GM19025 (cell line): ENCODE measurements around the gene MEIS3.
"Not testable (repeated sequence)": the region's sequence is repeated elsewhere in the genome, so short reads cannot be mapped to it uniquely, and the experiment has no call there.

ENCODE experiments used
- ATAC-seq: cut with Tn5 transposase; IDR thresholded peaks from one replicate; pipeline ENCODE4 v1.9.1; 2021; ENCODE audit warnings: mild to moderate bottlenecking, low read depth, moderate library complexity; ENCODE audit not compliant: unreplicated experiment

Gene MEIS3

DNA sequence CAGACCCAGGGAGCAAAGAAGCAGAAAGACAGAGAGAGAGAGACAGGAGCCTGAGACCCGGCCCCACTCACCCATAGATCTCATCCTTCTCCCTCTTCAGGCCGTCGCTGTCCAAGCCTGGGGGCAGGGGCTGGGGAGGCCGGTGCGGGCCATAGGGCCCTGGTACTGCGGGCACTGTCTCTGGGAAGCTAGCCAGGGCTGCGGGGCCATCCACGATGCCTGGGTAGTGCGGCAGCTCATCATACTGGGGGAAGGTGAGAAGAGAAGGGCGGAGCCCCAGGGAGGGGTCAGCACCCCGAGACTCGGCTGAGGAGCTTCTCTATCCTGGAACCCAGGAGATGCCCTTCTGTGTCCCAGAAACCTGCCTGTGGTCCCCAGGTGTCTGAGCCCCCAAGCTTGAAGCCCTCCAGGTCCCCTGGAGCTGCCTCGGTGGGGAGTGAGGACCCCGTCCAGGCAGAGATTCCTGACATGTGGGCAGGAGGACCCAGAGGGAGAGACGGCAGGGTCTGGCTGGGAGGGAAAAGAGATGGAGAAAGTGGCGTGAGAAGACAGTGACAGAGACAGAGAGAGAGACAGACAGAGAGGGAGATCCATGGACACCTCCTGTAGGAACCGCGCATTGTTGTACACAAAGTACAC, 2.1 kb downstream of the MEIS3 start:
- no peak for ATAC-seq

DNA sequence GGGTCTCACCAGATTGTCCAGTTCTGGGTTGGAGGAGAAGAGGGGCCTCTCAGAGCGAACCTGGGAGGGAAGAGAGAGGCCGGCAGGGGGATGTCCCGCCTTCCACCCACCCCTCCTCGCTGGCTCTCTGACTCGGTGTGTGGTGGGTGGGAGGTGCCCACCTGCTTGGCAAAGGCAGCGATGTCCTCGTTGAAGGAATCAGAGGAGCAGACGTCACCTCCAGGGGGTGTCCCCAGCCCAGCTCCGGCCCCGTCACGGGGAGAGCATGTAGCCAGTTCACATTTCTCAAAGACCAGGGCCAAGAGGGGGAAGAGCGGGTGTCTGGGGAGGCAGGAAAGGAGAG, 2.7 kb downstream of the MEIS3 start:
- ATAC-seq, result no peak

DNA sequence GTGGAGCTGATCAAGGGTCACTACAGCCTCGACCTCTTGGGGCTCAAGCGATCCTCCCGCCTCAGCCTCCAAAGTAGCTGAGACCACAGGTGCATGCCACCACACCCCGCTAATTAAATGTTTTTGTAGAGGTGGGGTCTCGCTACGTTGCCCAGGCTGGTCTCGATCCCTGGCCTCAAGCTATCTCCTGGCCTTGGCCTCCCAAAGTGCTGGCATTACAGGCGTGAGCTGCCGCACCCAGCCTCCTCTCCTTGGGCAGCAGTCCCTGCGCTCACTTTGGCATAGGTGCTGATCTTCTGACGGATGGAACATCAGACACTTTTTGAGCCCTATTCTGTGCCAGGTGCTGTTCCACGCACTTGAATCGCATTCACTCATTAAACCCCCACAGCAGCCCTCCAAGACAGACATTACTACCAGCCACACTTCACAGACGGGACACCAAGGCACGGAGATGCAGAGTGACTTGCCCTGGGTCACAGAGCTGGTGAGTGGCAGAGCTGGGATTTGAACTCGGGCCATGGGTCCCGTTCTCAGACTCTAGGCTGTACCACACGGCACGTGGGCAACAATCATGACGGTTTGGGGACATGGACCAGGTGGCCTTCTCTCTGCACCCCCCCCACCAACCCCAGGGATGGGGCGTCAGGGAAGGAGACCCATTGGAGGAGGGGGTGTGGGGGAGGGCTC, 3.2 kb downstream of the MEIS3 start:
- no peak for ATAC-seq

DNA sequence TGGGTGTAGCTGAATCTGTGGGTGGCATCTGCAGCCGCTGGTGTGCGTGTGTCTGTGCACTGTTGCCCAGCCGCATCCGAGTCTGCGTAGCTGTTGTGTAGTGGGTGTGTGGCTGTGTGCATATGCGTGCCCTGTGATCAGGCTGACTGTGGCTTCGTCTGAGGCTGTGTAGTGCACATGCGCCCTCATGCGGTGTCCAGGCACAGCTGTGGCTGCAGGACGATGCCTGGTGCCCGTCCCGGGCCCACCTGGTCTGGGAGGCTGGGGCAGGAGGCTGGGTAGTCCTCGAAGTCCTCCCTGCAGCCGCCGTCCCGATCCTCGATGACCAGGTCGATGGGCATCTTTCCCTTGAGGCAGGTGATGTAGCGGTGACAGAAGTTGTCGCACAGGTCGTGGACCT, 4.9 kb downstream of the MEIS3 start:
- ATAC-seq, result no peak

DNA sequence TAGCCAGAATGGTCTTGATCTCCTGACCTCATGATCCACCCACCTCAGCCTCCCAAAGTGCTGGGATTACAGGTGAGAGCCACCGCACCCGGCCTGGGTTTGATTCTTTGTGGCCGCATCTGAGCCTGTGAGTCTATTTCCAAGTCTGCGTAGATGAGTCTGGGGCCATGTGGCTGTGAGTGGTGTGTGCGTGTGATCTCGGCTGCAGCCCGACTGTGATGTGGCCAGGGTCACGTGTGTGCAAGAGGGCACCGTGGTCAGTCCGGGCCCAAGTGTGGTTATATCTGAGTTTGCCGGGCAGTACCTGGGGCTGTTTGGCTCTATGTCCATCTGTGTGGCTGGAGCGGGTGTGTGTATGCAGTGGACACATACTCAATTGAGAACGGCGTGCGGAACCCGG, 5.4 kb downstream of the MEIS3 start:
- no peak for ATAC-seq

DNA sequence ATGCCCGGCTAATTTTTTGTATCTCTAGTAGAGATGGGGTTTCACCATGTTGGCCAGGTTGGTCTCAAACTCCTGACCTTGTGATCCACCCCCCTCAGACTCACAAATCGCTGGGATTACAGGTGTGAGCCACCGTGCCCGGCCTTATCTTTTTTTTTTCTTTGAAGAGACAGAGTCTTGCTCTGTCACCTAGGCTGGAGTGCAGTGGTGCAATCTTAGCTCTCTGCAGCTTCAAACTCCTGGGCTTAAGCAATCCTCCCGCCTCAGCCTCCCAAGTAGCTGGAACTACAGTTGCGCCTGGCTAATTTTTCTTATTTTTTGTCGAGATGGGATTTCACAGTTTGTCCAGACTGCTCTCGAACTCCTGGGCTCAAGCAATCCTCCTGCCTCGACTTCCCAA, 7.6 kb downstream of the MEIS3 start:
- not testable (repeated sequence) for ATAC-seq

DNA sequence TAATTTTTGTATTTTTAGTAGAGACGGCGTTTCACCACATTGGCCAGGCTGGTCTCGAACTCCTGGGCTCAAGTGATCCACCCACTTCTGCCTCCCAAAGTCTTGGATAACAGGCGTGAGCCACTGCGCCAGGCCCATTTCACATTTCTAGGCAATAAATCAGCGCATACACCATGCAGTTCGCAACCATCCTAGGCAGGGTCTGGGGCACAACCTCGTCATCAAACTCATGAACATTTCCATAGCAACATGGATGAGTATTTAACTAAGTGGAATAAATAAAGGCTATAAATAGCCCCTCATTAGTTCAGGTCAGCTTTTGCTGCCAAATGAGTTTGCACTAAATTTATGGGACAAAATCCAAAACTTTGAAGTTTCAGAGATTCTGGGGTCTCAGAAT, 8.2 kb downstream of the MEIS3 start:
- no peak for ATAC-seq

DNA sequence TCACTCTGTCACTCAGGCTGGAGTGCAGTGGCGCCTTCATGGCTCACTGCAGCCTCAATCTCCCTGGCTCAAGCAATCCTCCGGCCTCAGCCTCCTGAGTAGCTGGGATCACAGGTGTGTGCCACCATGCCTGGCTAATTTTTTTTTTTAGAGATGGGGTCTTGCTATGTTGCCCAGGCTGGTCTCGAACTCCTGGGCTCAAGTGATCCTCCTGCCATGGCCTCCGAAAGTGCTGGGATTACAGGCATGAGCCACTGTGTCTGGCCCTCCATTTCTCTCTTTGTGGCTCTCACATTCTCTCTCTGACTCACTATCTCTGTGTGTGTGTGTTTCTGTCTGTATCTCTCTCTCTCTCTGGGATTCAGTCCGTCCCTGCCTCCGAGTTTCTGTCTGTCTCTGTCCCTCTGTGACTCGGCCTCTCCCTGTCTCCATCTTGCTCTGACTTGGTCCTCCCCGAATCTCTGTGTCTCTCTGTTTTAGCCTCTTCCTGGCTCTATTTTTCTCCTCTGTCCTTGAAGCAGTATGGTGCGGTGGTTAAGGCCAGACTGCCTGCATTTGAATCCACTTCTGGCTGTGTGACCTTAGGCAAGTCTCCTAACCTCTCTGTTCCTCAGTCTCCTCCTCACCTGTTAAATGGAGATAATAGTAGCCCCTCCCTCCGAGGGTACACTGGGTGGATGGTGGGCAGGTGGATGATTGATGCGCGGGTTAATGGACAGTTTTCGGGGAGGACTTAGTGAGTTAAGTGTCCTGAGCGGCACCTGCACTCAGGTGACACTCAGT, 11.0 kb downstream of the MEIS3 start:
- no peak for ATAC-seq

DNA sequence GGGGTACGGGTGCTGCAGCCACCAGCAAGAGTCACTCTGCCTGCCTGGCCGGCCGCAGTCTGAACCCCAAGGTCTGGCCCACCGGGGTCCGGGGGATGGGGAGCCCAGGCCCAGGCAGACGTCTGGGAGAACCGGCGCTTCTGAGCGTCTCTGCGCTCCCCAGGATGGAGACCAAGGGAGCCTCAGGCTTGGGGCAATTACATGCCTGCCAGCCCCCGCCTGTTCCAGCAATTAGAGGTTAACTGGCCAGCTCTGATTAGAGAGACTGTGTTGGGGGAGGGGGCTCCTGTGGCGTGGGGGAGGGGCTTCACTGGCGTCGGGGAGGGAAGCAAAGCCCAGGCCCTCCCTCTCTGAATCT, 11.9 kb downstream of the MEIS3 start:
- ATAC-seq, result no peak

DNA sequence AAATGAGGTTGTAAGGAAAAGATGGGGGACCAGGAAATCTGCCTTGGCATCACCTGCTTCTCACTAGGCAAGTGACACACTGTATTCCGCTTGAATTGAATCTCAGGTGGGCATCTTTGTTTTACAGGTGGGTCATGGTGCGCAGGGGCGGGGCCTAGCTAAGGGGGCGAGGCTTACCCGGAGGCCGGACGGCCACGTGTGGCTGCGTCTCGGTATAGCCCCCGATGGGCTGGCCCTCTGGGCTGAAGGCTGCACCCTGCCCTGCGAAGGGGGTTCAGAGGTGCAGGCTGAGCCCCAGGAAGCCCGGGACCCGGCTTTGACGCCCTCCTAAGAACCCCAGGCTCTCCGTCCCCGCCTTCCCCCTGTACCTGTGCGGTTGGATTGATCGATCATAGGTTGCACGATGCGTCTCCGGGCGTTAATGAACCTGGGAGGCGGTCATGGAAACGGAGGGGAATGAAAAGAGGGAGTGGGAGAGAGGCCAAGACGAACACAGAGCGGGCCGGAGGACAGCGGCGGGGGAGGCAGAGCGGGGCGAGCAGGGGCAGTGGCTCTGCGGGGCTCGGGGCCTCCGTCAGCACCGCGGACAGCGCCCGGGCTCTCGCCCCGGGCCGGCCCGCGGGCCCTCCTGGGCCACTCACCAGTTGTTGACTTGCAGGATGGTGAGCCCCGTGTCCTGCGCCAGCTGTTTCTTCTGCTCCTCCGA, 12.5 kb downstream of the MEIS3 start:
- ATAC-seq, result no peak

DNA sequence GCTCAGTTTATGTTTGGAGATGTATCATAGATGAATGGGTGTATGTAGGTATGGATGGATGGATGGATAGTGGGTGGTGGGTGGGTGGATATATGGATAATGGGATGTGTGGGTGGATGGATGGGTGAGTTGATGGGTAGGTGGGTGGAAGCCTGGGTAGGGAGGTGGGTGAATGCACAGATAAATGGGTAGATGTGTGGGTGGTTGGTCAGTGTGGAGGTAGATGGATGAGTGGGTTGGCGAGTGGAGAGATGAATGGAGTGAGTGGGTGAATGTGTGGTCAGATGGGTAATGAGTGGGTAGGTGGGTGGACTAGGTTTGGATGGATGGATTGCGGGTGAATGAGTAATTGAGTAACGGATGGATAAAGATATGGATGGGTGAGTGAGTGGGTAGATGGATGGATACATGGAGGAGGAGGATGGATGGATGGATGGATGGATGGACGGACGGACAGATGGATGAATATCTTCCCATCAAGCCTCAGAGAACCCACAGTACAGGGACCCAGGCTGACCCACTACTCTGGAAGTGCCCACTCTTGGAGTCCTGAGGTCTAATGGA, 13.4 kb downstream of the MEIS3 start:
- ATAC-seq, result no peak

DNA sequence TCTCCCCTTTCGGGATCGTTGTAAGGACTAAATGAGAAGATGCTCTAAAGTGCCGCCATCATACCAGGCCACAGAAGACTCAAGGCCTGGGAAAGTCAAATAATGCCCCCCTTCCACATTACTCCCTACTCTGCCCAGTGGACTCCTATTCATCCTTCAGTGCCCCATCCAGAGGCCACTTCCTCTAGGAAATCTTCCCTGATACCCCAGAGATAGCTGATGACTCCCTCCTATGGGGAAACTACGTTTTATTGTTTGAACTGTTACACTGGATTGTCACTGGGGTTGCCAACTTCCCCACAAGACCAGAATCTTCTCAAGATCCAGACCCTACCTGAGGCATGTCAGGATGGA, 14.2 kb downstream of the MEIS3 start:
- no peak for ATAC-seq

DNA sequence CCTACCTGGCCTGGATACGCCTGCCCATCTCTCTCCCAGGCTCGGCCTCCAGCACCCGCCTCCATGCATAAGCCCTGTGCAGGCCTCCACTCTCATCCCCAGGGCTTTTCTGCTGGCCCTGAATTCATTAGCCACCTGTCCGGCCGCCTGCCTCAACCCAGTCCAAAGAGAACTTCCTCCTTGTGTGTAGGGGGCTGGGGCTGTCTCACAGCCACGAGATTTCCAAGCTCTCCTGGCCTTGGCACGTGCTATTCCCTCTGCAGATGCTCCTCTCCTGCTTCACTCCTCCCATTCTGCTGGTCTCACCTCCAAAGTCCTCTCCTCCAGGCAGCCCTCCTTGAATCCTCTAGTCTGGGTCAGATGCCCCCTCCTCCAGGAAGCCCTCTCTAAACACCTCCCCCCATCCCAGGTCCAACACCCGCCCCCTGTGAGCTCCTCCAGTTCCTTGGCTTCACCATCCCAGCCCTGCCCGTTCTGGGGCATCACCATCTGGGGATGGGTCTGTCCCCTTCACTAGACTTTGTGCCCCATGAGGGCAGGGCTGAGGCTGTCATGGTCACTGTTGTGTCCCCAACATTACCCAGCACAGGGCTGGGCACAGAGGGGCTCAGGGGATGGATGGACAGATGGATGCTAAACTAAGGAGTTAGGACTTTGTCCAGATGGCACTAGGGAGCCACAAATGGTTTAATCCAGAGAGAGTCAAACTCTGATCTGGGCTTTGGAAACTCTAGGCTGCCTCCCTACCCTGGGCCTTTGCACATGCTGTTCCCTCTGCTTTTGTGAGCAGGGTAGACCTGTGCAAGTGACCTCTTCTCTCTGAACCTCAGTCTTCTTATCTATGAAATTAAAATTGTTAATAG, 14.8 kb downstream of the MEIS3 start:
- no peak for ATAC-seq

DNA sequence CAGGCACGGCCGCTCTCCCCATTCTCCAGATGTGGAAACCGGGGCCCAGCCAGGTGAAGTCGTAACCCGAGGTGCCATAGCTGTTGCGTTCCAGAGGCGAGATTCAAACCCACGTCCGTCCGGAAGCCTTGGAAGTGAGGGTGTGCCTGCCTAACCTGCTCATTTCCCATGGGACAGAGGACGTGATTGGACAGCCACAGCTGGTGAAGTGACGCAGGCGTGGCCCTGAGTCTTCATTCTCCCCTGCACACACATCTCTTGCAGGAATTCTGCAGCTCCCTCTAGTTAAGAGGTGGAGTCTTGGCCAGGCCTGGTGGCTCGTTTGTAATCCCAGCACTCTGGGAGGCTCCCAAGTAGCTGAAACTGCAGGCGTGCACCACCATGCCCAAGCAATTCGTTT, 16.8 kb downstream of the MEIS3 start:
- no peak for ATAC-seq

DNA sequence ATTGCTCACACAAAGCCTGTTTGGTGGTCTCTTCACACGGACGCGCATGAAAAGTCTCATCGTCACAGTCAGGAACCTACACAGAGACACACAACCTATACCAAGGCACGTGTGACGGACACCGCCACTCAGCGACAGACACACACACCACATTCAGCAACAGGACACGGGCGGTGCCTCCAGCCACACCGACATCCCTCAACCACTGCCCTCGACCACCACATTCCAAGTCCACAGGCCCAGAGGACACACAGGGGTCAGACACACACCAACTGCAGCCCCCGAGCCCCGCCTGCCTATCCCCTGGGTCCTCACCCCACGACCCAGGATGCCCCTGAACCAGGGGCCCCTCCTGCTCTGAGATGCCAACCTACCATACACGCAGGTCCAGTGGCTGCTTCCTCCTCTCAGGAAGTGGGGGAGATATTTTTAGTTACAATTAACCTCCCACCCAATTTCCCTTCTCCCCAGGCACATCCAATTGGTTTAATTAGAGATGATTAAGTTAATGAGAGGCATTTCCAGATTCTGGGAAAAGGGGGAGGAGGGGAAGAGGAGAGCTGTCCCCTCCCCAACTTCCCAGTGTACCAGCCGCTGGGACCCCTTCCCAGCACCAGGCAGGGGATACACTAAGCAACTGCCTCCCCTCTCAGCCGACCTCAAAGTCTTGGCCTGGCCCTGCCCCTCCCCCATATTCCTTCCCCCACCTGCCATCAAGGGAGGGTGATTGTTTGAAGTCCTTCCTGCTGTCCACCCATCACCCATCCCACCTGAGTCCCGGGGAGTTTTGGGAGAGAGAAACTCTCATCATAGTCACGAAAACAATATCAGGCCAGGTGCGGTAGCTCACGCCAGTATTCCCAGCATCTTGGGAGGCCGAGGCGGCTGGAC, 20.4 kb downstream of the MEIS3 start:
- ATAC-seq, result no peak

DNA sequence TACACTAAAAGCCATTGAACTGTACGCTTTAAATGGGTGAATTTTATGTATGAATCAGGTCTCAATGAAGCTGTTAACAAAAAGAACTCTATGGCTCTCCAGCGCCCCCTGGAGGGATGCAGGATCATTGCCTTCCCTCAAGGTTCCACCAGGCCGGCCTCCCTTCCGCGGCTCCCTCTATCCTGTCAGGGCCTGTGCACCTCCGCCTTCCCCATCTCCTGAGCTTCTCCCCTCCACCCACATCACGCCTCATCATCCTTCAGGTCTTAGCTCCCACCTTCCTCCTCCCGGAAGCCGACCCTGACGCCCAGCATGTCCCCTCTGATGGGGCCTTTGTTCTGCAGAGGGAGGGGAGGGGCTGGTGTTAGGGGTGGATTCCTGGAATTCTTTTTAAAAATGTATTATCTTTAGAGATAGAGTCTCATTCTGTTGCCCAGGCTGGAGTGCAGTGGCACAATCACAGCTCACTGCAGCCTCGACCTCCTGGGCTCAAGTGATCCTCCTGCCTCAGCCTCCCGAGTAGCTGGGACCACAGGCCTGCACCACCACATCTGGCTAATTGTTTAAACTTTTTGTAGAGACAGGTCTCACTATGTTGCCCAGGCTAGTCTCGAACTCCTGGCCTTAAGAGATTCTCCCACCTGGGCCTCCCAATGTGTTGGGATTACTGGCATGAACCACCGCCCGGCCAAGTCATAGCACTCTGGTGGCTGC, 27.7 kb downstream of the MEIS3 start:
- ATAC-seq, result no peak

DNA sequence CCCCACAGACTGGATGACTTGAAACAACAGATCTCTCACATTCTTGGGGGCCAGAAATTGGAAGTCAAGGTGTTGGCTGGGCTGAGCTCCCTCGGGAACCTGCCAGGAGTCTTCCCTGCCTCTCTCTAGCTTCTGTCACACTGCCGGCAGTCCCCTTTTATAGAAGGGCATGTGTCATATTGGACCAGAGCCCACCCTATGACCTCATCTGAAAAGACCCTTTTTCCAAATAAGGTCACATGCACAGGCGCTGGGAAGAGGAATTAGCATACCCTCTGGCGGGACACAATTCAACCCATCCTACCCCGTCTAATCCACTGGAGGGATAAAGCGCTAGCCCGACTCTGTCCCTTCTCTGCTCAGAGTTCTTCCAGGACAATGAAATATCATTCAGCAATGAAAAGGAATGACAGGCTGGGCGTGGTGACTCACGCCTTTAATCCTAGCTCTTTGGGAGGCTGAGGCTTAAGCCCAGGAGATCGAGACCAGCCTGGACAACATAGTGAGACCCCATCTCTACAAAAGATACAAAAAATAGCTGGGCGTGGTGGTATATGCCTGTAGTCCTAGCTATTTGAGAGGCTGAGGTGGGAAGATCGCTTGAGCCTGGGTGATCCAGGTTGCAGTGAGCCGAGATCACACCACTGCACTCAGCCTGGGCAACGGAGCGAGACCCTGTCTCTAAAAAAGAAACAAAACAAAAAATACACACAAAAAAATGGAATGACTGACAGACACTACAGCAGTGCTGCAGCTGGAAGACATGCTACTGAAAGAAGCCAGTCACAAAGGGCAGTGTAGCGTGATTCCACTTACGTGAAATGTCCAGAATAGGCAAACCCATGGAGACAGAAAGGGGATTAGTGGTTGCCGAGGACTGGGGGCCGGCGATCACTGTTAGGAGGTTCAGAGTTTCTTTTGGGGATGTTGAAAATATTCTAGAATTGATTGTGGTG, 28.5 kb downstream of the MEIS3 start:
- no peak for ATAC-seq
